OCI-LY7 (cell line): ENCODE results near the gene SMARCD1. TPM values are rescaled to one million over a fixed set of nuclear protein-coding genes. Genes with fewer than 3 reads are reported as not detected.

Experiments used
- BruUV-seq: library from RNA; stranded (reverse); fragments of 400-500 nt; replicated peaks from 2 replicates; lab custom pipeline; 2021; lab: Mats Ljungman, UMichigan
- CTCF ChIA-PET: fragments of 300-600 bp; sonication (Branson Sonifier 250); formaldehyde crosslinking; loops from one replicate; lab custom pipeline; 2022; ENCODE audit warnings: antibody characterized with exemption; ENCODE audit not compliant: unreplicated experiment; lab: Charles Lee
- POLR2A ChIA-PET: fragments of 300-600 bp; sonication (Branson Sonifier 250); formaldehyde crosslinking; loops from one replicate; lab custom pipeline; 2022; ENCODE audit warnings: antibody characterized with exemption; lab: Charles Lee
- DNase-seq: peaks from one replicate; pipeline ENCODE4 v3.0.0-alpha.2; 2015; ENCODE audit warnings: low spot score
- H2AFZ ChIP-seq: fragments of 200-600 bp; sonication (generic), shearing (Covaris generic); 2 replicates; pipeline ENCODE4 v1.6.1; 2014; ENCODE audit warnings: mild to moderate bottlenecking, antibody characterized with exemption, low read length, moderate library complexity
- H3K27ac ChIP-seq: fragments of 200-600 bp; sonication (generic); 2 replicates; pipeline ENCODE4 v1.5.1; 2014; ENCODE audit warnings: mixed run types, low read depth, mild to moderate bottlenecking, moderate library complexity, low read length, inconsistent platforms; ENCODE audit not compliant: poor library complexity, severe bottlenecking
- H3K36me3 ChIP-seq: fragments of 200-600 bp; sonication (generic); 2 replicates; pipeline ENCODE4 v1.6.1; 2014; ENCODE audit warnings: mild to moderate bottlenecking, antibody characterized with exemption, low read length, moderate library complexity, mixed read lengths; ENCODE audit not compliant: insufficient read depth
- H3K4me1 ChIP-seq: fragments of 200-600 bp; sonication (generic); 2 replicates; pipeline ENCODE4 v1.5.1; 2014; ENCODE audit warnings: mild to moderate bottlenecking, low read length; ENCODE audit not compliant: insufficient read depth, poor library complexity, severe bottlenecking
- H3K4me2 ChIP-seq: fragments of 200-600 bp; sonication (generic); 2 replicates; pipeline ENCODE4 v1.6.1; 2014; ENCODE audit warnings: mild to moderate bottlenecking, low read length
- H3K4me3 ChIP-seq: fragments of 200-600 bp; sonication (generic); 2 replicates; pipeline ENCODE4 v1.5.1; 2014; ENCODE audit warnings: mild to moderate bottlenecking, low read depth, low read length; ENCODE audit not compliant: poor library complexity, severe bottlenecking
- H3K79me2 ChIP-seq: fragments of 200-600 bp; sonication (generic); 2 replicates; pipeline ENCODE4 v1.6.1; 2016; ENCODE audit warnings: low read depth, mild to moderate bottlenecking, low read length, moderate library complexity, mixed read lengths; ENCODE audit not compliant: insufficient read depth
- H3K9me2 ChIP-seq: fragments of 200-600 bp; sonication (generic); 2 replicates; pipeline ENCODE4 v1.6.1; 2016; ENCODE audit warnings: mild to moderate bottlenecking, low read length, mixed read lengths; ENCODE audit not compliant: insufficient read depth
- H3K9me3 ChIP-seq: fragments of 200-600 bp; sonication (generic); 2 replicates; pipeline ENCODE4 v1.6.1; 2014; ENCODE audit warnings: mild to moderate bottlenecking, mixed run types, low read length, mixed read lengths
- H4K20me1 ChIP-seq: fragments of 200-600 bp; sonication (generic); 2 replicates; pipeline ENCODE4 v1.6.1; 2014; ENCODE audit warnings: mild to moderate bottlenecking, antibody characterized with exemption, low read length, moderate library complexity, mixed read lengths; ENCODE audit not compliant: insufficient read depth
- CTCF ChIP-seq: fragments of 200-600 bp; sonication (generic); conservative IDR thresholded peaks from 2 replicates; pipeline ENCODE4 v1.5.1; 2014; ENCODE audit warnings: mild to moderate bottlenecking, antibody characterized with exemption, low read length, moderate library complexity, mixed read lengths
- EZH2phosphoT487 ChIP-seq: fragments of 200-600 bp; sonication (generic); IDR thresholded peaks from 2 replicates; pipeline ENCODE4 v1.6.1; 2018; ENCODE audit warnings: low read depth, borderline replicate concordance, mild to moderate bottlenecking, mixed run types, antibody characterized with exemption, low read length, moderate library complexity, mixed read lengths
- intact Hi-C: fragments of 100-400 bp; cut with micrococcal nuclease; formaldehyde crosslinking; loops from one replicate; pipeline ENCODE4 v1.10.0; 2022; ENCODE audit not compliant: unreplicated experiment
- total RNA-seq, 2 experiments: library from RNA; depleted of rRNA in 1 of 2; stranded (reverse); fragments of >200 nt in 1 of 2; shearing (Covaris generic) in 1 of 2; gene quantifications; 2 replicates each; pipeline ENCODE4 v1.2.3, GENCODE V29; 2014 to 2022

Gene SMARCD1
- total RNA-seq, 2 experiments from 2014 or later: 92.8 to 134 TPM

GRCh38 chr12:50058743-50059312, 26.3 kb upstream of the SMARCD1 start:
- ChIA-PET CTCF (no interaction called here), POLR2A (interaction anchor here (0.7 to 1.4 kb wide), 2 partner anchors 12 to 74 kb away, joined by 3 to 4 read pairs; no protein-coding TSS in a partner anchor)
- H3K4me2 ChIP-seq: no peak overlapping the region
- H3K36me3 ChIP-seq: no peaks in the 10 kb centered on the region
- no peak for DNase-seq
- no peak overlapping the region for H3K27ac ChIP-seq
- H3K4me3 ChIP-seq: no peak overlapping the region
- BruUV-seq: no TSS peak
- H3K9me2 ChIP-seq: no peaks in the 10 kb centered on the region
- H2AFZ ChIP-seq: no peak overlapping the region
- TF ChIP-seq CTCF: no peak
- TF ChIP-seq EZH2phosphoT487: no peak
- no peaks in the 10 kb centered on the region for H4K20me1 ChIP-seq
- no peaks in the 10 kb centered on the region for H3K9me3 ChIP-seq
- H3K4me1 ChIP-seq: peaks cover 17% of the 10 kb centered on the region
- H3K79me2 ChIP-seq: no peaks in the 10 kb centered on the region
- intact Hi-C loops: loop anchor here (5.0 to 10.0 kb wide), 2 partner anchors 194 to 282 kb away; no protein-coding TSS in a partner anchor

GRCh38 chr12:50059440-50060119, 25.6 kb upstream of the SMARCD1 start:
- H3K4me3 ChIP-seq: no peak overlapping the region
- no peak overlapping the region for H2AFZ ChIP-seq
- peaks cover 17% of the 10 kb centered on the region for H3K4me1 ChIP-seq
- no peaks in the 10 kb centered on the region for H3K36me3 ChIP-seq
- intact Hi-C loops: loop anchor here (5.0 to 10.0 kb wide), 2 partner anchors 195 to 282 kb away; no protein-coding TSS in a partner anchor
- DNase-seq: no peak
- H3K9me3 ChIP-seq: no peaks in the 10 kb centered on the region
- no peak for TF ChIP-seq EZH2phosphoT487
- no peak for TF ChIP-seq CTCF
- ChIA-PET POLR2A (no interaction called here), CTCF (no interaction called here)
- no peaks in the 10 kb centered on the region for H4K20me1 ChIP-seq
- H3K4me2 ChIP-seq: 0 out of 2 replicates have a peak overlapping the region, but pooled peaks have one; percentile 10
- no peaks in the 10 kb centered on the region for H3K79me2 ChIP-seq
- H3K9me2 ChIP-seq: no peaks in the 10 kb centered on the region
- BruUV-seq: no TSS peak
- H3K27ac ChIP-seq: no peak overlapping the region

- TF ChIP-seq EZH2phosphoT487 (no peak), CTCF (no peak)
- peaks cover 17% of the 10 kb centered on the region for H3K4me1 ChIP-seq
- no peaks in the 10 kb centered on the region for H3K79me2 ChIP-seq
- intact Hi-C loops: no loop called here
- H3K9me2 ChIP-seq: no peaks in the 10 kb centered on the region
- H3K4me2 ChIP-seq: no peak overlapping the region
- H3K9me3 ChIP-seq: no peaks in the 10 kb centered on the region
- BruUV-seq: no TSS peak
- H3K36me3 ChIP-seq: no peaks in the 10 kb centered on the region
- no peak overlapping the region for H3K27ac ChIP-seq
- DNase-seq: no peak
- ChIA-PET CTCF (interaction anchor here (0.5 kb wide), 1 partner anchor 50 kb away, joined by 4 read pairs; no protein-coding TSS in a partner anchor), POLR2A (no interaction called here)
- H4K20me1 ChIP-seq: no peaks in the 10 kb centered on the region
- H3K4me3 ChIP-seq: no peak overlapping the region
- no peak overlapping the region for H2AFZ ChIP-seq
Observed at GRCh38 chr12:50060120-50060468, 25.0 kb upstream of the SMARCD1 start.
